Tongue (tissue), 2 donors: Measurements from ENCODE around the gene TOP2A. TPM values are rescaled to one million over a fixed set of nuclear protein-coding genes. Genes with fewer than 3 reads are reported as not detected.

ENCODE experiments used
- DNase-seq: peaks from one replicate; pipeline ENCODE4 v3.0.0-alpha.2; 2015
- total RNA-seq: library from RNA; depleted of rRNA; stranded (reverse); fragments of >200 nt; gene quantifications from one replicate; pipeline ENCODE4 v1.2.3, GENCODE V29; 2014

The TOP2A gene
- total RNA-seq: 55.3 TPM

GRCh38 chr17:40417609-40418427 lies at the start of gene TOP2A:
TOP2A (minus strand) TSS chr17:40417896; CDS start chr17:40417791, 105 bp downstream.
- DNase-seq: peak; percentile 100

- no peak for DNase-seq
Measured at GRCh38 chr17:40467281-40467867, 49.7 kb upstream of the TOP2A start.

- DNase-seq: no peak
Measured at GRCh38 chr17:40466298-40466971, 48.7 kb upstream of the TOP2A start.

- no peak for DNase-seq
Measured at GRCh38 chr17:40464392-40464855, 46.7 kb upstream of the TOP2A start.

GRCh38 chr17:40463122-40463550 lies 45.4 kb upstream of the TOP2A start:
- DNase-seq: no peak

GRCh38 chr17:40462343-40463121 lies 44.8 kb upstream of the TOP2A start:
- peak; percentile 71 for DNase-seq

- DNase-seq: peak; percentile 74
Measured at GRCh38 chr17:40461732-40462342, 44.1 kb upstream of the TOP2A start.

- peak; percentile 75 for DNase-seq
Measured at GRCh38 chr17:40460968-40461731, 43.5 kb upstream of the TOP2A start.

- DNase-seq: peak; percentile 58
Measured at GRCh38 chr17:40460604-40460967, 42.9 kb upstream of the TOP2A start.

- no peak for DNase-seq
Measured at GRCh38 chr17:40459636-40460603, 42.2 kb upstream of the TOP2A start.

GRCh38 chr17:40458851-40459482 lies 41.3 kb upstream of the TOP2A start:
- DNase-seq: no peak

GRCh38 chr17:40457964-40458791 lies 40.5 kb upstream of the TOP2A start:
- peak; percentile 86 for DNase-seq

- DNase-seq: no peak
Measured at GRCh38 chr17:40457369-40457768, 39.7 kb upstream of the TOP2A start.

- DNase-seq: no peak
Measured at GRCh38 chr17:40456396-40456951, 38.8 kb upstream of the TOP2A start.

GRCh38 chr17:40454613-40454995 lies 36.9 kb upstream of the TOP2A start:
- no peak for DNase-seq

GRCh38 chr17:40453881-40454612 lies 36.4 kb upstream of the TOP2A start:
- DNase-seq: no peak

- no peak for DNase-seq
Measured at GRCh38 chr17:40452921-40453378, 35.3 kb upstream of the TOP2A start.
